Measurements from ENCODE around the gene IZUMO1R. TPM values are rescaled to one million over a fixed set of nuclear protein-coding genes. Genes with fewer than 3 reads are reported as not detected.
A peak's percentile ranks its signal among the peaks of the same experiment; 100 is the strongest.

The IZUMO1R gene
- total RNA-seq, 4 donors from 2014 or later: not detected

DNA sequence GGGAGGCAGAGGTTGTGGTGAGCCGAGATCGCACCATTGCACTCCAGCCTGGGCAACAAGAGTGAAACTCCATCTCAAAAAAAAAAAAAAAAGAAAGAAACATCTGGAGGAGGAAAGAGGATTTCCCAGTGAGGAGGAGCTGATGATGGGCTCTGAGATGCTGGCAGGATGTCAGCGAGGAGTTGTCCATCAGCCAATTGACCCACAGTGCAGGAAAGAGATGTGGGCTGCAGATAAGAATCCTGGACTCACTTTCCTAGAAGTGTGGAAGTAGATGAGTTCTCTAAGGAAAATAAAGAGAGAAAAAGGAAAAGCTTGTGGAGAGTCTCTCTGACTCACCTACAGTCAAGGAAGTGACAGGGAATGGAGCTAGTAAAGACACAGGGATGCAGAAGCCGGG, 9.7 kb downstream of the IZUMO1R start:
- H3K4me3 ChIP-seq: no peak overlapping the region
- H3K27me3 ChIP-seq: no peaks in the 10 kb centered on the region
- intact Hi-C loops (cut with DNase I; ENCODE audit: low total_unique reads): no loop called here
- no peak overlapping the region for H3K27ac ChIP-seq
- no peaks in the 10 kb centered on the region for H3K36me3 ChIP-seq
- in situ Hi-C loops (cut with MboI; ENCODE audit: low sequenced_read_pairs in 4 of 4): no loop called here
- DNase-seq (no peak), ATAC-seq (no peak)
- TF ChIP-seq, protein P1, sequence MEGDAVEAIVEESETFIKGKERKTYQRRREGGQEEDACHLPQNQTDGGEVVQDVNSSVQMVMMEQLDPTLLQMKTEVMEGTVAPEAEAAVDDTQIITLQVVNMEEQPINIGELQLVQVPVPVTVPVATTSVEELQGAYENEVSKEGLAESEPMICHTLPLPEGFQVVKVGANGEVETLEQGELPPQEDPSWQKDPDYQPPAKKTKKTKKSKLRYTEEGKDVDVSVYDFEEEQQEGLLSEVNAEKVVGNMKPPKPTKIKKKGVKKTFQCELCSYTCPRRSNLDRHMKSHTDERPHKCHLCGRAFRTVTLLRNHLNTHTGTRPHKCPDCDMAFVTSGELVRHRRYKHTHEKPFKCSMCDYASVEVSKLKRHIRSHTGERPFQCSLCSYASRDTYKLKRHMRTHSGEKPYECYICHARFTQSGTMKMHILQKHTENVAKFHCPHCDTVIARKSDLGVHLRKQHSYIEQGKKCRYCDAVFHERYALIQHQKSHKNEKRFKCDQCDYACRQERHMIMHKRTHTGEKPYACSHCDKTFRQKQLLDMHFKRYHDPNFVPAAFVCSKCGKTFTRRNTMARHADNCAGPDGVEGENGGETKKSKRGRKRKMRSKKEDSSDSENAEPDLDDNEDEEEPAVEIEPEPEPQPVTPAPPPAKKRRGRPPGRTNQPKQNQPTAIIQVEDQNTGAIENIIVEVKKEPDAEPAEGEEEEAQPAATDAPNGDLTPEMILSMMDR (IDR thresholded peaks at IDR 0.05 in 4 of 5, conservative IDR thresholded peaks at IDR 0.05 in 1 of 5): no peak
- H3K9me3 ChIP-seq: no peaks in the 10 kb centered on the region
- no peaks in the 10 kb centered on the region for H3K4me1 ChIP-seq

DNA sequence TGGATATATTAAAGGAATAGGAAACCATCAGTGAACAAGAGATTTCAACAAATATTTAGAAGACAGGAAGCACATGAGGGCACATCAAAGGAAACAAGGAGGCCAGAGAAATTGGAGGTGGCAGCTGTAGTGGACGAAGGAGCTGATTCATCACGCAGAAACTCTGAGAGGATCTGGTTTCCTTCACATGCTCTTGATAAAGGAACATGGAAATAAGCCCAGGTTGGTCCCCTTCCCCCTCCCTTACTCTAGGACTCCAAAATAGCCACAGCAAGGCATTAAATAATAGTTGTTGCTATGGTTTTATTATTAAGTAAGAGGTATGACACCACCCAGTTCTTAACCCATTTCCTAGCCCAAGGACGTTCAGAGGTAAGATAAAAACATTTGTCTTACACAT, 11.3 kb downstream of the IZUMO1R start:
- H3K27ac ChIP-seq: no peak overlapping the region
- in situ Hi-C loops (cut with MboI; ENCODE audit: low sequenced_read_pairs in 4 of 4): no loop called here
- H3K9me3 ChIP-seq: no peaks in the 10 kb centered on the region
- no peaks in the 10 kb centered on the region for H3K4me1 ChIP-seq
- intact Hi-C loops (cut with DNase I; ENCODE audit: low total_unique reads): no loop called here
- TF ChIP-seq, protein P1 (IDR thresholded peaks at IDR 0.05 in 4 of 5, conservative IDR thresholded peaks at IDR 0.05 in 1 of 5): no peak
- TF ChIP-seq POLR2A (IDR thresholded peaks at IDR 0.05): no peak
- no peak for DNase-seq
- no peaks in the 10 kb centered on the region for H3K36me3 ChIP-seq
- H3K4me3 ChIP-seq: no peak overlapping the region
- no peaks in the 10 kb centered on the region for H3K27me3 ChIP-seq
- peak; percentile 70 to 83 for ATAC-seq

GRCh38 chr11:94322501-94322900, 18.1 kb downstream of the IZUMO1R start:
- Histone ChIP-seq H3K4me3 (no peak overlapping the region), H3K27ac (no peak overlapping the region), H3K36me3 (no peaks in the 10 kb centered on the region), H3K4me1 (no peaks in the 10 kb centered on the region), H3K9me3 (no peaks in the 10 kb centered on the region), H3K27me3 (no peaks in the 10 kb centered on the region)
- DNase-seq (no peak), ATAC-seq (no peak)
- intact Hi-C loops (cut with DNase I; ENCODE audit: low total_unique reads) (no loop called here), in situ Hi-C loops (cut with MboI; ENCODE audit: low sequenced_read_pairs in 4 of 4) (no loop called here)
- TF ChIP-seq POLR2A (IDR thresholded peaks at IDR 0.05): no peak
- TF ChIP-seq, protein P1 (IDR thresholded peaks at IDR 0.05 in 4 of 5, conservative IDR thresholded peaks at IDR 0.05 in 1 of 5): no peak

GRCh38 chr11:94325681-94326080, 21.3 kb downstream of the IZUMO1R start:
- no peak for DNase-seq
- TF ChIP-seq, protein P1 (IDR thresholded peaks at IDR 0.05 in 4 of 5, conservative IDR thresholded peaks at IDR 0.05 in 1 of 5): no peak
- no peak for TF ChIP-seq POLR2A (IDR thresholded peaks at IDR 0.05)
- intact Hi-C loops (cut with DNase I; ENCODE audit: low total_unique reads) (no loop called here), in situ Hi-C loops (cut with MboI; ENCODE audit: low sequenced_read_pairs in 4 of 4) (no loop called here)
- no peaks in the 10 kb centered on the region for H3K27me3 ChIP-seq
- H3K4me3 ChIP-seq: no peak overlapping the region
- H3K9me3 ChIP-seq: no peaks in the 10 kb centered on the region
- ATAC-seq: no peak
- no peaks in the 10 kb centered on the region for H3K36me3 ChIP-seq
- no peak overlapping the region for H3K27ac ChIP-seq
- no peaks in the 10 kb centered on the region for H3K4me1 ChIP-seq

- in situ Hi-C loops (cut with MboI; ENCODE audit: low sequenced_read_pairs in 4 of 4) (no loop called here), intact Hi-C loops (cut with DNase I; ENCODE audit: low total_unique reads) (no loop called here)
- no peak overlapping the region for H3K27ac ChIP-seq
- no peak for TF ChIP-seq POLR2A (IDR thresholded peaks at IDR 0.05)
- no peaks in the 10 kb centered on the region for H3K36me3 ChIP-seq
- ATAC-seq: no peak
- H3K9me3 ChIP-seq: no peaks in the 10 kb centered on the region
- no peaks in the 10 kb centered on the region for H3K4me1 ChIP-seq
- no peak overlapping the region for H3K4me3 ChIP-seq
- no peak for DNase-seq
- no peaks in the 10 kb centered on the region for H3K27me3 ChIP-seq
These were observed 22.6 kb downstream of the IZUMO1R start for GRCh38 chr11:94326947-94327346.
